CD4-positive, alpha-beta T cell treated with Interferon gamma for 1 hour (primary cell): ENCODE measurements around the gene RFC3.

Experiments
- DNase-seq: peaks from one replicate; pipeline ENCODE4 v3.0.0-alpha.2; 2020

The RFC3 gene

GRCh38 chr13:33869005-33869404 is 51.1 kb downstream of the RFC3 start:
- DNase-seq = no peak

- no peak for DNase-seq
Measured at GRCh38 chr13:33870046-33870668, 52.2 kb downstream of the RFC3 start.

- no peak for DNase-seq
Measured at GRCh38 chr13:33871207-33872004, 53.5 kb downstream of the RFC3 start.

- no peak for DNase-seq
Measured at GRCh38 chr13:33872005-33872351, 54.0 kb downstream of the RFC3 start.

GRCh38 chr13:33873251-33873908 is 55.4 kb downstream of the RFC3 start:
- DNase-seq = no peak

GRCh38 chr13:33874871-33875270 is 56.9 kb downstream of the RFC3 start:
- DNase-seq = no peak

- no peak for DNase-seq
Measured at GRCh38 chr13:33875618-33876401, 57.9 kb downstream of the RFC3 start.

- DNase-seq = no peak
Measured at GRCh38 chr13:33876716-33877394, 58.9 kb downstream of the RFC3 start.

GRCh38 chr13:33879118-33879517 is 61.2 kb downstream of the RFC3 start:
- no peak for DNase-seq

- no peak for DNase-seq
Measured at GRCh38 chr13:33882804-33883203, 64.9 kb downstream of the RFC3 start.

- DNase-seq = no peak
Measured at GRCh38 chr13:33884531-33885220, 66.7 kb downstream of the RFC3 start.
